Pancreas (tissue), 10 donors: ENCODE data around the gene TSKS. TPM values are rescaled to one million over a fixed set of nuclear protein-coding genes. Genes with fewer than 3 reads are reported as not detected.

ENCODE experiments used
- ATAC-seq, 4 donors: fragments of 200-7000 bp; cut with Tn5 transposase; one replicate each; pipeline versions ENCODE4 v1.8.0 to v1.9.1; 2020; ENCODE audit warnings: mild to moderate bottlenecking in 4 of 4, moderate library complexity in 4 of 4
- DNase-seq, 6 donors: peaks; one replicate each; pipeline ENCODE4 v3.0.0-alpha.2; 2020
- FAIRE-seq: peaks from 2 replicates; lab custom pipeline; 2012; peaks lifted over from hg19 to GRCh38; lab: Jason Lieb, UNC
- H3K27ac ChIP-seq, 4 donors: fragments of 200-600 bp; sonication (generic); 1 replicate in 3 of 4; 2 replicates in 1 of 4; pipeline versions ENCODE4 v1.5.0 to v1.8.0; 2020
- H3K27me3 ChIP-seq, 4 donors: fragments of 200-600 bp; one replicate each; pipeline ENCODE4 v1.8.0; 2021
- H3K36me3 ChIP-seq, 3 donors: fragments of 200-600 bp; sonication (generic) in 1 of 3; one replicate each; pipeline versions ENCODE4 v1.5.0 to v1.8.0; 2020 to 2021
- H3K4me1 ChIP-seq, 3 donors: fragments of 200-600 bp; one replicate each; pipeline ENCODE4 v1.8.0; 2021
- H3K4me3 ChIP-seq, 4 donors: fragments of 200-600 bp; sonication (generic) in 2 of 4; one replicate each; pipeline versions ENCODE4 v1.5.0 to v1.8.0; 2020 to 2021
- H3K9me3 ChIP-seq, 4 donors: fragments of 200-600 bp; one replicate each; pipeline ENCODE4 v1.8.0; 2021
- CTCF ChIP-seq, 4 donors: fragments of 200-600 bp; sonication (generic) in 3 of 4; IDR thresholded peaks; one replicate each; pipeline versions ENCODE4 v1.5.0 to v1.8.0; 2021; ENCODE audit warnings: antibody characterized with exemption in 4 of 4
- WGBS, 2 donors: extraction: QIAGEN DNeasy Blood & Tissue Kit; methylation state at CpG; one replicate each; pipeline ENCODE4 v1.1.7; 2013; 5-methylcytosine and 5-hydroxymethylcytosine counted together
- intact Hi-C, 3 donors: fragments of 100-400 bp; cut with DNase I; formaldehyde crosslinking; loops; one replicate each; pipeline versions ENCODE4 v1.11.1 to v1.14.2; 2022
- microRNA-seq, 2 donors: library from miRNA; unstranded; fragments of <30 nt; microRNA quantifications; one replicate each; pipeline versions ENCODE4 to v1.1.0, GENCODE V29; 2019 to 2020
- polyA plus RNA-seq, 2 donors: library from polyadenylated mRNA; stranded (reverse); fragments of 200-250 nt; gene quantifications; one replicate each; pipeline ENCODE4 v1.2.3, GENCODE V29; 2013
- total RNA-seq, 6 donors: library from RNA; stranded (reverse); fragmentation: NEBNext Ultra II Directional in 4 of 6; extraction: Animal tissue kit (Norgen Biotek cat#: 25700) in 4 of 6; gene quantifications; one replicate each; pipeline versions ENCODE4 v1.2.1 to v1.2.4, GENCODE V29; 2021 to 2023
- donor health status: healthy with polysubstance abuse.
- donor health status: DM: no; HTN: no; CAD: no; lungs with moderate emphysema.
- donor health status: DM: no; HTN: no; CAD: no.
- donor health status: control.
- donor health status: control.
- donor health status: Bipolar disorder and iron deficiency.
- donor health status: DM: yes; HTN: yes; CAD: no.
- donor health status: DM: no; HTN: no; CAD: no.
- donor health status: DM: no; HTN: no; CAD: no.
- donor health status: DM: yes; HTN: yes; CAD: no.

Gene TSKS
- total and polyA plus RNA-seq, 8 donors, result 0.08 to 0.76 (median 0.34) TPM; not detected in 3

GRCh38 chr19:49690656-49691242 lies 72.4 kb downstream of the TSKS start, which contains the start of gene CPT1C:
Gene CPT1C (plus strand): TSS chr19:49691116. CDS start chr19:49692253, 1,137 bp downstream.
- DNase-seq (peak; percentile 73 to 89 (median 80)), FAIRE-seq (no peak), ATAC-seq (peak; percentile 80 to 89 (median 84))
- Histone ChIP-seq H3K4me3 (peak within 1 kb of the TSS; percentile 23 to 58 (median 41)), H3K27me3 (no peaks in the 10 kb centered on the region), H3K27ac (peak within 1 kb of the TSS in 3 of 4 donors; percentile 8 to 33 (median 26)), H3K4me1 (peaks cover 0 to 13% (median 3%) of the 10 kb centered on the region in 3 donors), H3K9me3 (no peaks in the 10 kb centered on the region), H3K36me3 (peaks cover 0 to 7% (median 4%) of the 10 kb centered on the region in 3 donors)
- intact Hi-C loops, result no loop called here
- 1% methylated on average over 38 of the region's 38 CpGs for WGBS, 2 donors
- TF ChIP-seq CTCF (IDR thresholded peaks at IDR 0.05), result no peak

GRCh38 chr19:49690079-49690655 lies 72.9 kb downstream of the TSKS start:
- H3K27me3 ChIP-seq, result no peaks in the 10 kb centered on the region
- 7% methylated on average over 39 of the region's 39 CpGs for WGBS, 2 donors
- H3K4me3 ChIP-seq, result peak overlapping the region; percentile 23 to 58 (median 41)
- peaks cover 0 to 13% (median 3%) of the 10 kb centered on the region in 3 donors for H3K4me1 ChIP-seq
- peak overlapping the region in 2 of 4 donors; percentile 26 to 33 for H3K27ac ChIP-seq
- ATAC-seq (peak; percentile 27 to 50 (median 36)), DNase-seq (no peak), FAIRE-seq (no peak)
- peak in 2 of 4 donors; percentile 2 to 8 for TF ChIP-seq CTCF (IDR thresholded peaks at IDR 0.05)
- peaks cover 0 to 11% (median 4%) of the 10 kb centered on the region in 3 donors for H3K36me3 ChIP-seq
- intact Hi-C loops, result no loop called here
- no peaks in the 10 kb centered on the region for H3K9me3 ChIP-seq

Small RNA genes within 50 kb of the gene (microRNA-seq; reads per million reads assigned to microRNA genes)
- 0 to 1.5 reads per million in 2 donors for gene MIR6799

Other genes starting within 250 kb of the TSKS start
- gene RCN3, start 235.3 kb downstream of the TSKS start, total RNA-seq, result 10 to 100 TPM in 1 of 6 donors, 1 to 10 TPM in 5; 1.6 to 16.5 (median 4.8) TPM
- gene RCN3, start 235.3 kb downstream of the TSKS start, polyA plus RNA-seq, result 10 to 100 TPM; 38.7 to 41.5 TPM
- gene NOSIP, start 182.8 kb downstream of the TSKS start, total RNA-seq, result 10 to 100 TPM; 40.5 to 76.3 (median 52.1) TPM
- gene NOSIP, start 182.8 kb downstream of the TSKS start, polyA plus RNA-seq, result 100 to 1,000 TPM; 120 to 148 TPM
- 1 to 10 TPM; 6.5 to 8.9 (median 8.3) TPM for gene PRRG2, start 182.0 kb downstream of the TSKS start, total RNA-seq
- gene PRRG2, start 182.0 kb downstream of the TSKS start, polyA plus RNA-seq, result 10 to 100 TPM; 11.6 to 15.9 TPM
- 10 to 100 TPM in 3 of 6 donors, 1 to 10 TPM in 3; 8.3 to 17.7 (median 9.5) TPM for gene PRR12, start 172.1 kb downstream of the TSKS start, total RNA-seq
- 10 to 100 TPM; 14.0 to 18.9 TPM for gene PRR12, start 172.1 kb downstream of the TSKS start, polyA plus RNA-seq
- gene RRAS, start 123.2 kb downstream of the TSKS start, total RNA-seq, result 10 to 100 TPM in 2 of 6 donors, 1 to 10 TPM in 4; 5.5 to 24.4 (median 7.5) TPM
- gene RRAS, start 123.2 kb downstream of the TSKS start, polyA plus RNA-seq, result 10 to 100 TPM; 27.2 to 42.9 TPM
- gene SCAF1, start 121.1 kb downstream of the TSKS start, total RNA-seq, result 10 to 100 TPM; 17.3 to 34.8 (median 28.3) TPM
- 10 to 100 TPM; 17.8 to 30.4 TPM for gene SCAF1, start 121.1 kb downstream of the TSKS start, polyA plus RNA-seq
- gene IRF3, start 97.4 kb downstream of the TSKS start, total RNA-seq, result 10 to 100 TPM; 34.4 to 66.0 (median 44.7) TPM
- gene IRF3, start 97.4 kb downstream of the TSKS start, polyA plus RNA-seq, result 100 to 1,000 TPM; 213 to 289 TPM
- gene BCL2L12, start 97.4 kb downstream of the TSKS start, total RNA-seq, result 10 to 100 TPM in 2 of 6 donors, 1 to 10 TPM in 4; 6.0 to 12.0 (median 9.6) TPM
- gene BCL2L12, start 97.4 kb downstream of the TSKS start, polyA plus RNA-seq, result 10 to 100 TPM; 16.2 to 16.5 TPM
- 10 to 100 TPM; 27.2 to 61.1 (median 43.3) TPM for gene PRMT1, start 86.0 kb downstream of the TSKS start, total RNA-seq
- 10 to 100 TPM; 95.3 to 98.7 TPM for gene PRMT1, start 86.0 kb downstream of the TSKS start, polyA plus RNA-seq
- under 1 TPM; 0.28 to 1.00 (median 0.58) TPM for gene ADM5, start 73.7 kb downstream of the TSKS start, total RNA-seq
- 1 to 10 TPM; 2.4 to 2.5 TPM for gene ADM5, start 73.7 kb downstream of the TSKS start, polyA plus RNA-seq
- gene CPT1C, start 72.2 kb downstream of the TSKS start, total RNA-seq, result 1 to 10 TPM in 4 of 6 donors, under 1 TPM in 2; 0.28 to 5.6 (median 2.1) TPM
- gene CPT1C, start 72.2 kb downstream of the TSKS start, polyA plus RNA-seq, result 10 to 100 TPM; 10.5 to 12.6 TPM
- gene AP2A1, start 3.7 kb upstream of the TSKS start, total RNA-seq, result 10 to 100 TPM; 29.3 to 42.8 (median 34.2) TPM
- gene AP2A1, start 3.7 kb upstream of the TSKS start, polyA plus RNA-seq, result 10 to 100 TPM; 27.1 to 29.0 TPM
- gene FUZ, start 50.0 kb upstream of the TSKS start, total RNA-seq, result 10 to 100 TPM in 3 of 6 donors, 1 to 10 TPM in 3; 8.8 to 22.3 (median 12.1) TPM
- gene FUZ, start 50.0 kb upstream of the TSKS start, polyA plus RNA-seq, result 10 to 100 TPM; 24.3 to 30.3 TPM
- gene MED25, start 55.0 kb upstream of the TSKS start, total RNA-seq, result 10 to 100 TPM; 19.4 to 34.9 (median 24.3) TPM
- gene MED25, start 55.0 kb upstream of the TSKS start, polyA plus RNA-seq, result 10 to 100 TPM; 56.8 to 60.0 TPM
- gene PTOV1, start 87.9 kb upstream of the TSKS start, total RNA-seq, result 100 to 1,000 TPM in 1 of 6 donors, 10 to 100 TPM in 5; 48.8 to 116 (median 72.8) TPM
- gene PTOV1, start 87.9 kb upstream of the TSKS start, polyA plus RNA-seq, result 100 to 1,000 TPM; 177 to 191 TPM
- gene PNKP, start 104.3 kb upstream of the TSKS start, total RNA-seq, result 10 to 100 TPM; 28.7 to 52.4 (median 34.6) TPM
- 100 to 1,000 TPM in 1 of 2 donors, 10 to 100 TPM in 1; 76.0 to 154 TPM for gene PNKP, start 104.3 kb upstream of the TSKS start, polyA plus RNA-seq
- 10 to 100 TPM; 13.8 to 22.1 (median 16.2) TPM for gene AKT1S1, start 114.0 kb upstream of the TSKS start, total RNA-seq
- gene AKT1S1, start 114.0 kb upstream of the TSKS start, polyA plus RNA-seq, result 10 to 100 TPM; 22.7 to 31.1 TPM
- 10 to 100 TPM; 21.0 to 34.3 (median 29.9) TPM for gene TBC1D17, start 114.4 kb upstream of the TSKS start, total RNA-seq
- 10 to 100 TPM; 74.0 to 99.3 TPM for gene TBC1D17, start 114.4 kb upstream of the TSKS start, polyA plus RNA-seq
- 1 to 10 TPM in 2 of 6 donors, under 1 TPM in 4; 0.23 to 4.0 (median 0.63) TPM for gene IL4I1, start 133.6 kb upstream of the TSKS start, total RNA-seq
- gene IL4I1, start 133.6 kb upstream of the TSKS start, polyA plus RNA-seq, result 1 to 10 TPM in 1 of 2 donors, under 1 TPM in 1; 0.45 to 1.1 TPM
- 10 to 100 TPM in 3 of 6 donors, 1 to 10 TPM in 3; 8.2 to 16.6 (median 11.2) TPM for gene ATF5, start 165.9 kb upstream of the TSKS start, total RNA-seq
- gene ATF5, start 165.9 kb upstream of the TSKS start, polyA plus RNA-seq, result 10 to 100 TPM; 16.0 to 25.7 TPM
- 10 to 100 TPM; 11.4 to 26.4 (median 15.0) TPM for gene NUP62, start 166.2 kb upstream of the TSKS start, total RNA-seq
- 10 to 100 TPM; 19.6 to 20.7 TPM for gene NUP62, start 166.2 kb upstream of the TSKS start, polyA plus RNA-seq
- gene SIGLEC11, start 197.9 kb upstream of the TSKS start, total RNA-seq, result 10 to 100 TPM in 1 of 6 donors, 1 to 10 TPM in 3, under 1 TPM in 2; 0.14 to 26.5 (median 1.6) TPM
- 1 to 10 TPM in 1 of 2 donors, under 1 TPM in 1; 0.35 to 5.1 TPM for gene SIGLEC11, start 197.9 kb upstream of the TSKS start, polyA plus RNA-seq